ENCODE data around the gene PLA2G4D. TPM values are rescaled to one million over a fixed set of nuclear protein-coding genes. Genes with fewer than 3 reads are reported as not detected.
A peak's percentile ranks its signal among the peaks of the same experiment; 100 is the strongest.

The PLA2G4D gene
- total RNA-seq, 1 experiment from 2014 or later = not detected

DNA sequence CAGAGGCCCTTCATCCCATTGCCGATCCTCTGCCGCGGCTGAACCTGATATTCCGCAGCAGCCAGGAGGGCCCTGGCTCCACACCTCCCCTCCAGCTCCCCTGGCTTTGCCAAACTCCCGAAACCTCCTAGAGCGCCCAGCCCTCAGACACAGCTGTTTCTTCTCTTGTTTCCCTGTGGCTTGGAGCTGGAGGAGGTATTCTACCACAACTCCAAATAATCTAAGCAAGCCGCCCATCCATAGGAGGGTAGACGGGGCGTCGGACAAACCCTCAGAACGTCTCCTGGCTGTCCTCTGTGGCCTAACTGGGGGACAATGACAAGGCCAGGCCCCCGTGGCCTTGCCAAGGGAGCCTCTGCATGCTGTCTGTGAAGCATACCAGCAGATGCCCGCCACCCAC lies 10.4 kb downstream of the PLA2G4D start:
- peak overlapping the region; percentile 65 for H3K4me3 Mint-ChIP-seq (ENCODE audit: unreplicated experiment)
- BruUV-seq (replicated peaks) = no TSS peak
- no peaks in the 10 kb centered on the region for H3K9me3 Mint-ChIP-seq (ENCODE audit: unreplicated experiment)
- intact Hi-C loops (cut with micrococcal nuclease) = loop anchor here (1.0 to 5.0 kb wide), 3 partner anchors 53 to 388 kb away; no protein-coding TSS in a partner anchor
- TF ChIP-seq, protein P1, sequence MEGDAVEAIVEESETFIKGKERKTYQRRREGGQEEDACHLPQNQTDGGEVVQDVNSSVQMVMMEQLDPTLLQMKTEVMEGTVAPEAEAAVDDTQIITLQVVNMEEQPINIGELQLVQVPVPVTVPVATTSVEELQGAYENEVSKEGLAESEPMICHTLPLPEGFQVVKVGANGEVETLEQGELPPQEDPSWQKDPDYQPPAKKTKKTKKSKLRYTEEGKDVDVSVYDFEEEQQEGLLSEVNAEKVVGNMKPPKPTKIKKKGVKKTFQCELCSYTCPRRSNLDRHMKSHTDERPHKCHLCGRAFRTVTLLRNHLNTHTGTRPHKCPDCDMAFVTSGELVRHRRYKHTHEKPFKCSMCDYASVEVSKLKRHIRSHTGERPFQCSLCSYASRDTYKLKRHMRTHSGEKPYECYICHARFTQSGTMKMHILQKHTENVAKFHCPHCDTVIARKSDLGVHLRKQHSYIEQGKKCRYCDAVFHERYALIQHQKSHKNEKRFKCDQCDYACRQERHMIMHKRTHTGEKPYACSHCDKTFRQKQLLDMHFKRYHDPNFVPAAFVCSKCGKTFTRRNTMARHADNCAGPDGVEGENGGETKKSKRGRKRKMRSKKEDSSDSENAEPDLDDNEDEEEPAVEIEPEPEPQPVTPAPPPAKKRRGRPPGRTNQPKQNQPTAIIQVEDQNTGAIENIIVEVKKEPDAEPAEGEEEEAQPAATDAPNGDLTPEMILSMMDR (IDR thresholded peaks at IDR 0.05; ENCODE audit: unreplicated experiment) = no peak
- ChIA-PET POLR2A (interaction anchor here (0.8 to 3.6 kb wide), 8 partner anchors 11 to 591 kb away, joined by 3 to 18 read pairs (median 6); partner anchors contain the start of genes ITPKA and PLA2G4D), CTCF (interaction anchor here (0.6 to 9.2 kb wide), 32 partner anchors 10 to 568 kb away, joined by 3 to 180 read pairs (median 5); partner anchors contain the start of genes PLA2G4D, PLA2G4E and PLA2G4F)
- no peaks in the 10 kb centered on the region for H3K27me3 Mint-ChIP-seq (ENCODE audit: insufficient read depth, unreplicated experiment)
- DNase-seq (ENCODE audit: unreplicated experiment) = no peak
- H3K4me1 Mint-ChIP-seq (ENCODE audit: insufficient read depth, unreplicated experiment) = peaks cover 26% of the 10 kb centered on the region
- peak overlapping the region; percentile 77 for H3K27ac Mint-ChIP-seq (ENCODE audit: low read depth, unreplicated experiment)
- no peaks in the 10 kb centered on the region for H3K36me3 Mint-ChIP-seq (ENCODE audit: insufficient read depth, unreplicated experiment)

DNA sequence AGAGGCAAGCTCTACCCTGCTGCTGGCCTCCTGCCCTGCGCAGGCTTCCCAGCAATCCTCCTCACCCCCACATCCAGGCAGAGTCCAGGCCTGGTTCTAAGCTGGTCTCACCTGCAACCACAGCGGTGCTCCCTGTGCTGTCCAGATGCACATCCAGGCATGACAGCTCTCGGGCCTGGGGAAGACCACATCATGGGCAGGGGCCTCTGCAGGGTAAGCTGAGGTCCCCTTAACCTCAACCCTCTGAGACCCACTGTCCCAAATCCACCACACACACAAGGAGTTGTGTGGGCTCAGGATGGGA lies 10.8 kb downstream of the PLA2G4D start:
- TF ChIP-seq, protein P1 (IDR thresholded peaks at IDR 0.05; ENCODE audit: unreplicated experiment) = no peak
- Mint-ChIP-seq H3K4me1 (ENCODE audit: insufficient read depth, unreplicated experiment) (peaks cover 26% of the 10 kb centered on the region), H3K27ac (ENCODE audit: low read depth, unreplicated experiment) (peak overlapping the region; percentile 39), H3K4me3 (ENCODE audit: unreplicated experiment) (no peak overlapping the region), H3K36me3 (ENCODE audit: insufficient read depth, unreplicated experiment) (no peaks in the 10 kb centered on the region), H3K27me3 (ENCODE audit: insufficient read depth, unreplicated experiment) (no peaks in the 10 kb centered on the region), H3K9me3 (ENCODE audit: unreplicated experiment) (no peaks in the 10 kb centered on the region)
- DNase-seq (ENCODE audit: unreplicated experiment) = no peak
- CTCF ChIA-PET = interaction anchor here (0.6 to 9.2 kb wide), 21 partner anchors 11 to 569 kb away, joined by 3 to 180 read pairs (median 7); partner anchors contain the start of genes PLA2G4D and PLA2G4F
- BruUV-seq (replicated peaks) = no TSS peak
- POLR2A ChIA-PET = interaction anchor here (1.2 to 3.6 kb wide), 4 partner anchors 11 to 590 kb away, joined by 3 to 18 read pairs (median 8); partner anchors contain the start of genes ITPKA and PLA2G4D
- intact Hi-C loops (cut with micrococcal nuclease) = loop anchor here (5.0 kb wide), 1 partner anchor 389 kb away; no protein-coding TSS in a partner anchor

DNA sequence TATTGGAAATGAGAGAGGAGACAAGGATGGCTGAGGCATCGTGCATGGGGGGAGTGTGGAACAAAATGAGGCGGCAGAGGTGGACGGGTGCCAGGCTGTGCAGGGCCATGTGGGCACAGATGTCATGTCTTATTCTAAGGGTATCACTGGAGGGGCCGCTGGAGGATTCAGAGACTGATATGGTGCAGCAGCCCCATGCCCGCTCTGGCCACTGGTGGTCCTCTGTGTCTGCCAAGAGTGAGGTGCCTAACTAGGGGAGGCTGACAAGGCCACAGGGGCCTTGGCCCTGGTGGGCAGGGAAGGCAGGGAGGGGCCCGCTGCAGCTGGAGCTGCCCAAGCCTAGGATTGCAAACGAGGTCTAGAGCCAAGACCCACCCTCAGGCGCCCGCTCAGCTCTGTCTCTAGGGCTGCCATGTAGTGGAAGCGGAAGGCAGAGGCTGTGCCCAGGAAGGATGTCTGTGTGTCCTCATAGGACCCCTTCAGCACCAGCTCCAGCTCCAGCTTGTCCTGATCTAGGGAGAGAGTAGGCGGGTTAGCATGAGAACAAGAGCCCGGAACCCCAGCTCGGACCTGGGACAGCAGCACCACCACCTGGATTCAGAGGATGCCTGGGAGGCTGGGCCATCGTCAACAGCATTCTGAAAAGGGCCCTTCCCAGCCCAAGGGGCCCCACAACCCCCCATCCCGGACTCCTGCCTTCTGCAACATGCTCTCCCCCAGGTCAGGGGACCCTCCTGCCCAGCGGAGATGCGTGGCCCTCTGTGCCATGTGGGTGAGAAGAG lies 11.3 kb downstream of the PLA2G4D start:
- DNase-seq (ENCODE audit: unreplicated experiment) = no peak
- ChIA-PET CTCF (interaction anchor here (0.6 to 9.2 kb wide), 21 partner anchors 11 to 569 kb away, joined by 3 to 180 read pairs (median 7); partner anchors contain the start of genes PLA2G4D and PLA2G4F), POLR2A (interaction anchor here (0.6 to 3.6 kb wide), 4 partner anchors 12 to 590 kb away, joined by 3 to 18 read pairs (median 4); partner anchors contain the start of genes ITPKA and PLA2G4D)
- TF ChIP-seq, protein P1 (IDR thresholded peaks at IDR 0.05; ENCODE audit: unreplicated experiment) = no peak
- no TSS peak for BruUV-seq (replicated peaks)
- H3K4me1 Mint-ChIP-seq (ENCODE audit: insufficient read depth, unreplicated experiment) = peaks cover 26% of the 10 kb centered on the region
- no peaks in the 10 kb centered on the region for H3K27me3 Mint-ChIP-seq (ENCODE audit: insufficient read depth, unreplicated experiment)
- no peaks in the 10 kb centered on the region for H3K9me3 Mint-ChIP-seq (ENCODE audit: unreplicated experiment)
- no peaks in the 10 kb centered on the region for H3K36me3 Mint-ChIP-seq (ENCODE audit: insufficient read depth, unreplicated experiment)
- peak overlapping the region; percentile 39 for H3K27ac Mint-ChIP-seq (ENCODE audit: low read depth, unreplicated experiment)
- no peak overlapping the region for H3K4me3 Mint-ChIP-seq (ENCODE audit: unreplicated experiment)
- intact Hi-C loops (cut with micrococcal nuclease) = loop anchor here (5.0 kb wide), 1 partner anchor 389 kb away; no protein-coding TSS in a partner anchor

DNA sequence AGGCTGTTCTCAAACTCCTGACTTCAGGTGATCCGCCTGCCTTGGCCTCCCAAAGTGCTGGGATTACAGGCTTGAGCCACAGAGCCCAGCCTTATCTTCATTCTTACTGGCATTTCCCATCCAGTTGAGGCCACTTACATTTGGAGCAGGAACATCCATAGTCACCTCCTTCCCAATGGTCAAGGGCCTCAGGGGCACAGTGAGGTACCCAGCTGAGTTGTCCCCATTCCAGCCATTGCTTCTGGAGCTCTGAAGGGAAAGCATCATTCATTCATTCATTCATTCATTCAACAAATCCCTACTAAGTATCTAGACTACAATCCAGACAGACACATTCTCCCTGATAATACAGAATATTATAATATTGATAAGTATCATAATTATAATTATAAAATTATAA lies 12.2 kb downstream of the PLA2G4D start:
- H3K27me3 Mint-ChIP-seq (ENCODE audit: insufficient read depth, unreplicated experiment) = no peaks in the 10 kb centered on the region
- POLR2A ChIA-PET = interaction anchor here (0.6 to 1.1 kb wide), 2 partner anchors 25 to 70 kb away, joined by 3 to 4 read pairs; no protein-coding TSS in a partner anchor
- H3K9me3 Mint-ChIP-seq (ENCODE audit: unreplicated experiment) = no peaks in the 10 kb centered on the region
- no peak overlapping the region for H3K4me3 Mint-ChIP-seq (ENCODE audit: unreplicated experiment)
- BruUV-seq (replicated peaks) = no TSS peak
- DNase-seq (ENCODE audit: unreplicated experiment) = no peak
- TF ChIP-seq, protein P1 (IDR thresholded peaks at IDR 0.05; ENCODE audit: unreplicated experiment) = no peak
- no peaks in the 10 kb centered on the region for H3K36me3 Mint-ChIP-seq (ENCODE audit: insufficient read depth, unreplicated experiment)
- CTCF ChIA-PET = interaction anchor here (0.6 to 9.2 kb wide), 5 partner anchors 12 to 91 kb away, joined by 3 to 180 read pairs (median 69); partner anchors contain the start of gene PLA2G4D
- no peak overlapping the region for H3K27ac Mint-ChIP-seq (ENCODE audit: low read depth, unreplicated experiment)
- peaks cover 26% of the 10 kb centered on the region for H3K4me1 Mint-ChIP-seq (ENCODE audit: insufficient read depth, unreplicated experiment)
- intact Hi-C loops (cut with micrococcal nuclease) = loop anchor here (5.0 kb wide), 1 partner anchor 390 kb away; no protein-coding TSS in a partner anchor

All from MCF 10A (cell line).